ENCODE results near the gene LRRC1.

LRRC1 gene

DNA sequence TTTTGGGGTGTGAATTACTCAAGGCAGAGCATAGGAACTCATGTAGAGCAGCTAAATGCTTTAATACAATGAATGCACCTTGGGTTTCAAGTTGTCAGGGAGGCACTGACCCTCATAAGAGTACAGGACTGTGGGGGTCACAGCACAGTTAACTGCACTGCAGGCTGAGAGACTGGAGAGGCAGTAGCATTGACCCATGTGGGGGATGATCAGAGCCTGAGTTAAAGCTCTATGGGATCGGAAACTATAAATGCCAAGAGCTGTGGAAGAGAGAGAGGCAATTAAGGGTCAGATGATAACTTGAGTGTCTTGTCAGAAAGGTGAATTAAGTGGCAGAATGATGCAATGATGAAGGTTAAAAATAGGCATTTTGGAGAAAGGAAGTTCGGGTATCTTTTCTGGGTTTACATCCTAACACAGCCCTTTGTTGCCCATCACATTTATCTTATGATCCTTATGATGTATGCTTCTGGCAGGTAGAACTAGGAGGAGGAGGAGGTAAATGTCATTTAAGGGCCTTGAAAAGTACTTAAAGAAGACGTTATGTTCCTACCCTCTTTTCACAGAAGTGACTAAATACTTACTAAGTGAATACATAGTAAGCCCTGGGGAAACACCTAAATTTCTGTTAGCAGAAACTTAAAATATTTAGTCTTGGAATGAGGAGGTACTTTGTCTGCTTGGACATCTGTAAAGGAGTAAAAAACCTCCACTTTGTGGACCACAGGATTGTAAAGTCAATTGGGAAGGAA, 24.2 kb downstream of the LRRC1 start:
- Mint-ChIP-seq H3K4me3 (no peak overlapping the region), H3K27ac (no peak overlapping the region), H3K4me1 (peaks cover 23% of the 10 kb centered on the region), H3K36me3 (no peaks in the 10 kb centered on the region), H3K27me3 (no peaks in the 10 kb centered on the region), H3K9me3 (no peaks in the 10 kb centered on the region)
- no peak for ATAC-seq

DNA sequence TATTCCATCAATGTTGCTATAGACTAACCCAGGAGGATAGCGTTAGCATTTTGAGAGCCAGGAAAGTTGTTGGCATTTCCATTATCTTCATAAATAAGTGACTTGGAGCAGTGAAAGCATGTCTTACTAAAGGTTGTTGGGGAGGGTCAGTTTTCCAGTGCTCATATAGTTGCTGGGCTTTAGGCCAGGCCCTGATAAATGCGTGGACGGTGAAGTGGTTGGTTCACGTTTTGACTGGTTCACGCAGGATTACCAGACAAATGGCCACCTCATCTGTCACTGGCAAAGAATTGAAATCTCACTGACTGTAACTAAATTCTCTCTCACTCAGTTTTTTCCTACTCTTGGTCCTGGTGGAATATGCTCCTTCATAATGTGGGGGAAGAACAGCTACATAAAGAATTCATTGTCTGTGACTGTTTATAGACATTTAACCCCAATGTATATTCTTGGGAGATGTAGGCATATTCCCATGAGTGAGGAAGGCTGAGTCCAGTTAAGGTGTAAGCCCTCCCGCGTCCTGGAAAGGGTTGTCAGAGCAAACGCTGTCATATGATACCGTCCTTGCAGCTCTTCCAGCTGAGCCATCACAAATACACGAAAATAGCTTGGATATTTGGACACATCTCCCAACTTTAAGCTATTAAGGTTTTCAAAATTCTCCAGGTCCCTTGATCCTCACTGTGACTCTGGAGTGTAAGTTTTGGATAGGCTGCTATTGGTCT, 27.8 kb downstream of the LRRC1 start:
- H3K27me3 Mint-ChIP-seq = no peaks in the 10 kb centered on the region
- H3K4me1 Mint-ChIP-seq = peaks cover 42% of the 10 kb centered on the region
- ATAC-seq = no peak
- H3K36me3 Mint-ChIP-seq = no peaks in the 10 kb centered on the region
- no peak overlapping the region for H3K27ac Mint-ChIP-seq
- no peak overlapping the region for H3K4me3 Mint-ChIP-seq
- H3K9me3 Mint-ChIP-seq = no peaks in the 10 kb centered on the region

DNA sequence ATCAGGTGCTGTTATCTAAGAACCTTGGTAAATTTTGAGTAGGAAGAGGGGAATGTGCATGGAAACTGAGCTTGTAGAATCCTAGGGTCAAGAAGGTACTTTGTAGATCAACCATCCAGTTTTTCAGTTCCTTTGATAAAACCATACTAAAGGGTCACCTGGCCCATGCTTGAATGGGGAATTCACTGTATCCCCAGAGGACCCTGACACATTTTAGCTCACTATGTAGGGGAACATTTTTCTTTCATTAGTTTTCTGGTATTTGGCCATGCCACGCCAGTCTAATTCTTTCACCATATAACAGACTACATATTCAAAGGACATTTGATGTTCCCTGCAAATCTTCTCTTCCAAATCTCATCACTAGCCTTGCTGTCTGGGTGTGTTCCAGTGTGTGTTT, 29.9 kb downstream of the LRRC1 start:
- ATAC-seq = peak; percentile 60
- Mint-ChIP-seq H3K9me3 (no peaks in the 10 kb centered on the region), H3K27me3 (no peaks in the 10 kb centered on the region), H3K4me1 (peaks cover 48% of the 10 kb centered on the region), H3K4me3 (no peak overlapping the region), H3K27ac (peak overlapping the region; percentile 7), H3K36me3 (no peaks in the 10 kb centered on the region)

DNA sequence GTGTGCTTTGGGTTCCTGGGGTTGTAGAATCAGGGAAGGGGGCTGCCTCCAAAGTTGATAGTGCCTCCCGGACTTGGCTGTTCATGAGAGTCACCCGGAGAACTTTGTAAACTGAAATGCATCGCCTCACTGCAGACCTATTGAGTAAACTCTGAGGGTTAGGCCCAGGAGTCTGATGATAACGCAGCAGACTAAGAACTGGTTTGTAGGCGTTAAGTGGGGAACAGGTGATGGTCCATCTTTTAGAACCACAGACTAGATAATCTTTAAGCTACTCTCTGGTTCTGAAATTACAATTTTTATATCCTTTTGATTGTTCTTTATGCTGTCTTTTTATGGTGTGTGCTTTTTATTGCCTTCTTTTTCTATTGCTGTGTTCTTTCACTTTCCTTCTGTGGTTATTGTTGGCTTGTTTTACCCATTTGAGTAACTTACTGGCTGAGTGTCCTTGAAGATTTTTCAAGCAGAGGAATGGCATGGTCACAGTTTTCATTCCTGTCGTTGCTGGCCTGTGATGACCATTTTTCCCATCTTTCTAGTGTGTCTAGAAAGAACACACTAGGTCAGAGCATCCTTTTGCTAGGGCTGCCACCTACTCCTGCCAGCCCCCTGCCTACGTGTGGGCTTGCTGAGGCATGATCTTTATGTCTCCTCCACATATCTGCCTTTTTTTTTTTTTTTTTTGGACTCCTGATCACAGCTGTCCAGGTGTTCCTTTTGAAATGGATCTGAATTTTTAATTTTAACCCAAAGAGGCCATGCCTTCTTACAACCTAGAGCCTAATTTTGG, 30.9 kb downstream of the LRRC1 start:
- Mint-ChIP-seq H3K4me1 (peaks cover 49% of the 10 kb centered on the region), H3K4me3 (no peak overlapping the region), H3K9me3 (no peaks in the 10 kb centered on the region), H3K27me3 (no peaks in the 10 kb centered on the region), H3K36me3 (no peaks in the 10 kb centered on the region), H3K27ac (peak overlapping the region; percentile 7)
- no peak for ATAC-seq

DNA sequence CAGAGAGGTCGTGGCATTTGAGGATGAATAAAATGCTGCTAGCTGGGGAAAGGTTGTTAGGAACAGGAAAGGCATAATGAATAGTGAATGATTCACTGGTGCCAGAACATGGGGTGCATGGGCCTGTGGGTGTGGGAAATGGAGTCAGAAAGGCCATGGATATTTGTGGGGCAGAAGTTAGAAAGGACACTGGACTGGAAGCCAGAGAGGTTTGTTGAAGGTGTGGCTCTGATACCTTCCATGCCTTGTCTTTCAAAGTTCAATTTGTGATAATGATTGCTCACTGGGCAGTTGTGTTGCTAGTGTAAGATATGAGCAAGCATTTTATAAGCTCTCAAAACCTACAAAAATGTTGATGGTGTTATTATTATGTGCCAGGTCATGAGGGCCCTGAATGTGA, 32.7 kb downstream of the LRRC1 start:
- H3K4me1 Mint-ChIP-seq = peaks cover 49% of the 10 kb centered on the region
- no peak for ATAC-seq
- H3K36me3 Mint-ChIP-seq = no peaks in the 10 kb centered on the region
- no peak overlapping the region for H3K4me3 Mint-ChIP-seq
- no peaks in the 10 kb centered on the region for H3K9me3 Mint-ChIP-seq
- H3K27me3 Mint-ChIP-seq = no peaks in the 10 kb centered on the region
- no peak overlapping the region for H3K27ac Mint-ChIP-seq

DNA sequence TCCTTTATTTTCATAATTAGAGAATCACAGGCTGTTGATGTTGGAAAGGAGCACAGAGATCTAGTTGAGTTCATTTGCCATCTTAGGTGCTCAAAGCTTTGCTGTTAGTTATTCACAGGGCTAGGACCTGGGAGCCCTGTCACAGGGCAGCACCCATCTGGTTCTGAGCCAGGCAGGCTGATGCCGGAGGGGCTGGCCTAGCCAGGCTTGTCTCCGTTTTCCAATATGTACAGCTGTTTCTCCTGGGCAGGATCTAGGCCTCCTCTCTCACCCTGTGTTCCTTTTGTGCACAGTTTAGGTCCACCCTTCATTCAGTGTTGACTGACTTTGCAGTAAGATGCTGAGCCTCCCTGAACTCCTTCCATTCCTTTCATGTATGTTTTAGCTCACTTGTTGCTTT, 33.4 kb downstream of the LRRC1 start:
- H3K4me1 Mint-ChIP-seq = peaks cover 49% of the 10 kb centered on the region

DNA sequence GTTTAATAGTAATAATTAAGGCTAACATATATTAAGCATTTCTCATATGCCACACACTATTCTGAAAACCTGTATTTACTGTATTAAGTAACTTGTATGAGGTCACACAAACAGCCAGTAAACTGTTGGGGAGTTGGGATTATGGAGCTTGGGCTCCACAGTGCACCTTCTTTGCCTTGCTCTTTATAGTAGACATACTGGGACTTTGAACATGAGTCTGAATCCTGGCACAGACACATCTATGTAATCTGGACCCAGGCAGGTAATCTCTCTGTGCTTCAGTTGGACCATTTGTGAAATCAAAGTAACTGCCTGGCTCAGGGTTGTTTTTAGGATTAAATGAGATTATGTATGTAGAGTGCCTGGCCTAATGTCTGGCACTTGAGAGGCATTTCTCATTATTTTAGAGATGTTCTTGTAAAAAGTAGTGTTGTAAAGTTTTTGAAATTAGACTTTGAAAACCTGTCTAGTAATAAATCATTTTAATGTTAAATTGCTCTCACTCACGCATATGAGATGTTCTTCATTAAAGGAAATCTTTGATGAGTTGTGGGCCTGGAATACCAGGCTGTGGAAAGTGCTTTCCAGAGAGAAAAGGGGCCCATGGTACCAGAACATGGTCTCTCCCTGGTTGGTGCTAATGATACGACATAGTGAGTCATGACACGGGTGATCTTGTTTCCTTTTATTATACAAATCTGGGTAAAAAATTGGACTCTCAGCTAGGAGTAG, 34.3 kb downstream of the LRRC1 start:
- H3K27ac Mint-ChIP-seq = no peak overlapping the region
- H3K4me3 Mint-ChIP-seq = no peak overlapping the region
- H3K27me3 Mint-ChIP-seq = no peaks in the 10 kb centered on the region
- ATAC-seq = no peak
- H3K4me1 Mint-ChIP-seq = peaks cover 40% of the 10 kb centered on the region
- no peaks in the 10 kb centered on the region for H3K36me3 Mint-ChIP-seq
- H3K9me3 Mint-ChIP-seq = no peaks in the 10 kb centered on the region

More for the DNA sequence above, 33.4 kb downstream of the LRRC1 start:
- Mint-ChIP-seq H3K9me3 (no peaks in the 10 kb centered on the region), H3K27me3 (no peaks in the 10 kb centered on the region), H3K4me3 (no peak overlapping the region), H3K27ac (no peak overlapping the region), H3K36me3 (no peaks in the 10 kb centered on the region)
- no peak for ATAC-seq

DNA sequence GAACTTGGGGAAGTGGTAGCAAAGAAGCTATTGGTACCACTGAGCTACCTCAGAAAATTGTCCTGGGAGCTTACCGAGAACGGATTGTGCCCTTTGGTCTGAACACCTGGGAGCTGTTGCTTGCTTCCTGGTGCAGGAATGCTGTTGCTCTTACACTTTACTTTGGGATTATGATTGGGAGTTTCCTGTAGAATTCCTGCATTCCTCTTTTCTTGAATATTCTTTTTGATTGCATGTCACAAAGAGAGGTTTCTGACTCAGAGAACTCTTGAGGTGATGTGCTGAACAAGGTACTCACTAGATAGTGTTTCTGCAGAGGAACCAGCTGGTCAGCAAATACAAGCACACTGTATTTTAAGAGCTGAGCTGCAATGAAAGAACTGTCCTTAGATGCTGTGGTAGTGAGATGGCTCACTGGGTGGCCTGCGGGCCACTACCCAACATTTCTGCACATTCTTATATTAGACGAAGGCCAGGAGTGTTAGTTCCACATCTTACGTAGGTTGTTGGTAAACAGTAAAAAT, 35.0 kb downstream of the LRRC1 start:
- Mint-ChIP-seq H3K36me3 (no peaks in the 10 kb centered on the region), H3K4me3 (no peak overlapping the region), H3K27ac (no peak overlapping the region), H3K9me3 (no peaks in the 10 kb centered on the region), H3K27me3 (no peaks in the 10 kb centered on the region), H3K4me1 (peaks cover 34% of the 10 kb centered on the region)
- ATAC-seq = no peak

DNA sequence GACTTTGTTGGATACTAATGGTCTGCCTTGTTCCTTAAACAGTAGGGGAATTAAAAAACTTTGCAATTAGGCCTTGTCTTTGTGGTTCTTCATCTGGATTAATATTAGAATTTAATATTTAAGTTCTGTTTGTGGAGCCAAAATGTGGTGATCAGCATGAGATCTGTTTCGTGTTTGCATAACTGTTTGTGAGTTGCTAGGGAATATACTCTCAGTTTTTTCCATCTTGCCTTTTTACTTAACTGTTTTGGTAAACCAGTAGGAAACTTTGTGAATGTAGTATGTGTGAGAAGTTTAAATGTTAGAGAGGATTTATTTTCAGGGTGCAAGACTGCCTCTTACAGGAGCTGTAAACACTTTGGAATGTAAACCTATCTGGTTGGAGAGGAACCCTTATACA, 35.6 kb downstream of the LRRC1 start:
- Mint-ChIP-seq H3K4me3 (no peak overlapping the region), H3K9me3 (no peaks in the 10 kb centered on the region), H3K36me3 (no peaks in the 10 kb centered on the region), H3K27ac (no peak overlapping the region), H3K27me3 (no peaks in the 10 kb centered on the region), H3K4me1 (peaks cover 28% of the 10 kb centered on the region)
- no peak for ATAC-seq

DNA sequence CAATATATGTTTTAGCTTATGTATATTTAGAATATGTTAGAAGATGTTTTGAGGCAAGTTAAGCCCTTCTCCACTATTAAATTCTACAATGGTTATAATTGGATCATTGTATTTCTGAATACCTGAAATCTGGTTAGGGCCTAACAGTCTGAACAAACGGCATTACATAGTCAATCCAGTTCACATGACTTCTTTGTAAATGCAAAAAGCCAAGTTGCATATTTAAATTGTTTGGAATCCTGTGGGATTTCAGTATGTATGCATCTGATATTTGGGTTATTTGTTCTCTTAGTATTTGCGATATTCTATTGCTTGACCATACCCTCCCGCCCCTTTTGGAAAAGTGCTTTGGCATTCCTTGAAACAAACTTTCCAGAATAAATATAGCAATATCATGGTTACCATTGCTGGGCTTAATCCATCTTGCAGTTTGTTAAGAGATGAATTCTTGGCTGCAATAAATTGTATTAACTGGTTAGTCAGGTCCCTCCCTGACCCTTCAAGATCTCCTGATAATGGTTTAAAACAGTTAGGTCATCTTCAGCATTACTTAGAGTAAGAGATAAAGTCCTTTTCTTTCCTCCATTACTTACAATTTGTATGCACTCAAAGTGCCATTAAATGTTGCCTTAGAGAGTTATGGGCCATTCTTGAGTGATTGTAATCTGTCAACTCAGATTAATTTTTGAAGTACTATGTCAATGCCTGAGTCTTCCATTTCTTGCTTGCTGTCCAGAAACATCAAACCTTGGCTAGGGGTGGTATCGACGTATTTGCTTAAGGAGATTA, 36.5 kb downstream of the LRRC1 start:
- Mint-ChIP-seq H3K4me1 (peaks cover 20% of the 10 kb centered on the region), H3K27ac (no peak overlapping the region), H3K27me3 (no peaks in the 10 kb centered on the region), H3K4me3 (no peak overlapping the region), H3K9me3 (no peaks in the 10 kb centered on the region), H3K36me3 (no peaks in the 10 kb centered on the region)
- no peak for ATAC-seq

DNA sequence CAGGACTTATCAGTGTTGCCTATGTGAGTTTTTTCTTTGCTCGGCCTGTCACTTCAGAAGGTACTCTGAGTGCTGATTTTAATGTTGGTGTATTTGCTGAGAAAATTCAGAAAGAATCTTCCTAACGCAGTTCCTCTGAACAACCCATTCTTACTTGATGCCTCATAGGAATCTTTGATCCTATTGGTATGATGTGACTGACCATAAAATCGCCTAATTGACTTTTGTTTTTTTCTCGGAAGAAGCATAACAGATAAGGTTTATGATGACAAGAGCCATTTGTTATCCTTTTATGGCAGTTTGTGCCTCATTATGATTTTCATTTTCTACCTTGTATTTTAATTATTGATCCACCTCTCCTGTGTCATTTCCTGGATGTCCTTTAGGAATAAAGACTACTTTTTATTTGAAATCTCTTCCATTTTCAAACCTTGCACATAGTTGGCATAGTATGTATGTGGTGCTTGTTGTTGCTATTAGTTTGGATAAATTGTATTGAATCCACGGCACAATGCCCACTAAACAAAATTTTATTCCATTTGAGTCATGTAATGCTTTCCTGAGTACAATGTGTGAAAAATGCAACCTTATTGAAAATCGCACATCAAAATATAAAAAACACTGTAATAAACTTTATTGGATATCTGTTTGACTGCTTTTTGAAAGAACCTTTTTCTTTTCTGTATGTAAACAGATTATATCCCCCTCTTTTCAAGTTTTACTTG, 37.3 kb downstream of the LRRC1 start:
- Mint-ChIP-seq H3K36me3 (no peaks in the 10 kb centered on the region), H3K4me3 (no peak overlapping the region), H3K27me3 (no peaks in the 10 kb centered on the region), H3K4me1 (peaks cover 19% of the 10 kb centered on the region), H3K27ac (no peak overlapping the region), H3K9me3 (no peaks in the 10 kb centered on the region)
- ATAC-seq = no peak

DNA sequence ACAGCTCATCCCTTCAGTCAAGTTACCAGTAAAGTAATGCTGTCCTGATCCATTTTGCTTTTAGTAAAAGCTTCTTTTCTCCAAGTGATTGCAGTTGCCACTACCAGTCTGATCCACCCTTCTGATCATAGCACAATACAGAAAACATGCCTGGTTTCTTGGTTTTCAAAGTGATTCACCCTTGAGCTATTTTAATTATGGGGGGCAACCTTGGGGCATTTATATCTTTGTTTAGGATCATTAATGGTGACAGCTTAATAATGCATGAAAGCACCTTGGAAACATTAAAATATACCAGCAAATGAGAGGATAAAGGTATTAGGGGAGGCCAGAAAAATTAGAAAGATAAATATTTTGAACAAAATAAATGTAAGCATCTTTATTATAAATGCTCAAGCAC, 38.4 kb downstream of the LRRC1 start:
- Mint-ChIP-seq H3K9me3 (no peaks in the 10 kb centered on the region), H3K27me3 (no peaks in the 10 kb centered on the region), H3K27ac (no peak overlapping the region), H3K36me3 (no peaks in the 10 kb centered on the region), H3K4me3 (no peak overlapping the region), H3K4me1 (peaks cover 17% of the 10 kb centered on the region)
- no peak for ATAC-seq

DNA sequence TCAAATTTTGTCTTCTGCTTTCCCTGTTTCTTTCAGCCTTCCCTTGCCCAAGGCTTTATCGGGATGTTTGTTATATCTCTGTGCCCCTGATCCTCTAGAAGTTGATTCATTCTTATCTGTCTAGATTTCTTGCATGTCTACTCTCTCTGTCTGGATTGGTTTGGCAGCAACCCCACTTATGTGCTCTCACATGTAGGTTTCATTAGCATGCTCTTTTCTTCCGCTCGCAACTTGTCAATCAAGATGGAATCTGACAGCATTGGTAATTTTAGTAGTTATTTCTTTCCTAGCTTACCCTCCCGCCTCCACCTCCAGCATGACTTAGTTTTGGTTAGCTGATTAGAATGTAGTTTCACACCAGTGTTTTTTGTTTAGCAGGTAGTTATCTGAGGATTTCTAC, 39.3 kb downstream of the LRRC1 start:
- Mint-ChIP-seq H3K9me3 (no peaks in the 10 kb centered on the region), H3K27ac (no peak overlapping the region), H3K4me3 (no peak overlapping the region), H3K27me3 (no peaks in the 10 kb centered on the region), H3K36me3 (no peaks in the 10 kb centered on the region), H3K4me1 (peaks cover 16% of the 10 kb centered on the region)
- ATAC-seq = no peak

Measured in stimulated activated memory B cell treated with anti-CD40 and anti-IgM and Interleukin-4, amounts not matched to agents 10 μg/mL and 1 μg/mL and 100 μg/mL, for 72 hours (primary cell).